GM23338 (cell line): ENCODE data around the gene RAB30. TPM values are rescaled to one million over a fixed set of nuclear protein-coding genes. Genes with fewer than 3 reads are reported as not detected.

Source experiments
- CREB1 ChIP-seq: fragments of 250-450 bp; sonication (Bioruptor Pico); IDR thresholded peaks from 2 replicates; pipeline ENCODE4 v1.5.0; 2020; ENCODE audit warnings: low read depth, mild to moderate bottlenecking, moderate library complexity
- CTCF ChIP-seq, 2 experiments: fragments of 200-600 bp in 1 of 2; sonication (generic) in 1 of 2; conservative IDR thresholded peaks; 2 replicates each; pipeline versions ENCODE4 v1.5.1 to v1.6.1; 2016 to 2017; ENCODE audit warnings: antibody characterized with exemption in 2 of 2, low read depth in 2 of 2, mild to moderate bottlenecking in 2 of 2, moderate library complexity in 1 of 2
- EZH2phosphoT487 ChIP-seq: fragments of 200-600 bp; sonication (generic); IDR thresholded peaks from one replicate; pipeline ENCODE4 v1.8.1; 2018; ENCODE audit warnings: antibody characterized with exemption; ENCODE audit not compliant: unreplicated experiment
- JUNB ChIP-seq: IDR thresholded peaks from one replicate; pipeline ENCODE4 v1.6.1; 2016; ENCODE audit warnings: antibody characterized with exemption; ENCODE audit not compliant: unreplicated experiment
- REST ChIP-seq: IDR thresholded peaks from one replicate; pipeline ENCODE4 v1.6.1; 2018; ENCODE audit warnings: antibody characterized with exemption; ENCODE audit not compliant: unreplicated experiment
- ZNF462 ChIP-seq: fragments of 250-450 bp; sonication (Bioruptor Pico); IDR thresholded peaks from 2 replicates; pipeline ENCODE4 v1.5.0; 2020; ENCODE audit warnings: mild to moderate bottlenecking, moderate library complexity
- polyA plus RNA-seq: library from polyadenylated mRNA; unstranded; fragments of >200 nt; fragmentation: Nextera tagmentation; extraction: Ambion mirVana; gene quantifications from 2 replicates; pipeline ENCODE4 v1.2.1, GENCODE V29; 2016
- total RNA-seq: library from RNA; depleted of rRNA; stranded (reverse); fragments of >200 nt; shearing (Covaris generic); gene quantifications from 2 replicates; pipeline ENCODE4 v1.2.3, GENCODE V29; 2014

RAB30 gene
- total and polyA plus RNA-seq, 2 experiments from 2014 or later: 3.3 to 6.6 TPM

GRCh38 chr11:83068568-83068967, 3.1 kb downstream of the RAB30 start (continued):
- no peak for TF ChIP-seq ZNF462 (CRISPR knock-in tag)
- TF ChIP-seq CREB1: no peak
- TF ChIP-seq JUNB: no peak
- no peak for TF ChIP-seq REST
- no peak for TF ChIP-seq EZH2phosphoT487
- TF ChIP-seq CTCF (conservative IDR thresholded peaks at IDR 0.05; ENCODE audit: low read depth in 2 of 2): no peak
